ENCODE data around the gene DNAJC13. TPM values are rescaled to one million over a fixed set of nuclear protein-coding genes. Genes with fewer than 3 reads are reported as not detected.

The DNAJC13 gene
- total RNA-seq, 1 experiment from 2014 or later = 18.1 TPM

DNA sequence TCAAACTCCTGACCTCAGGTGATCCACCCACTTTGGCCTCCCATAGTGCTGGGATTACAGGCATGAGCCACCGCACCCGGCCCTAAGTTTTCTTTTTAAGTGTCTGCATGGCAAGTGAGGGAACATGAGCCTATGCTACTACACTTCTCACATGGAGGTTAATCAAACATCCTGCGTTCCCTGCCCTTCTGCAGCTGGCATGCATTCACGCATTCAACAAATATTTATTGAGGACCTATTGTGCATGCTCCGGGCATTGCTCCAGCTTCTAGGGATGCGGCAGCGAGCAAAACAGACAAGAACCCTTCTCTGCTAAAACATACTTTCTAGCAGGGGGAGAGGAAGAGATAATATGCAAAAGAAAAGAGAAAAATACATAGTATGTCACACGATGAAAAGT, 137.1 kb downstream of the DNAJC13 start:
- H2BK15ac ChIP-seq (ENCODE audit: low read depth, low read length) = no peak overlapping the region
- H3K14ac ChIP-seq (ENCODE audit: insufficient read depth, low read length) = no peak overlapping the region
- no peak overlapping the region for H3K4me2 ChIP-seq (ENCODE audit: insufficient read depth, insufficient read length, low read length)
- no peak overlapping the region for H3K9ac ChIP-seq (ENCODE audit: extremely low read depth, insufficient read length, low read length)
- H2BK20ac ChIP-seq (ENCODE audit: low read depth, low read length, poor library complexity, severe bottlenecking) = no peak overlapping the region
- no peaks in the 10 kb centered on the region for H3K27me3 ChIP-seq (ENCODE audit: insufficient read depth, low read length)
- no peaks in the 10 kb centered on the region for H3K79me1 ChIP-seq (ENCODE audit: insufficient read depth, low read depth, low read length, poor library complexity, severe bottlenecking)
- H3K36me3 Mint-ChIP-seq (ENCODE audit: insufficient read depth in 1 of 3, low read depth in 3 of 3) = peaks cover 0 to 5% (median 0%) of the 10 kb centered on the region in 3 experiments; a peak in 2 of 7 replicates
- H3K4ac ChIP-seq (ENCODE audit: low read depth, low read length) = no peak overlapping the region
- H2BK120ac ChIP-seq (ENCODE audit: low read depth, low read length, poor library complexity, severe bottlenecking) = no peak overlapping the region
- no peaks in the 10 kb centered on the region for H3K23me2 ChIP-seq (ENCODE audit: insufficient read length, low read depth, low read length, poor library complexity, severe bottlenecking)
- H3T11ph ChIP-seq (ENCODE audit: low read length) = no peak overlapping the region
- no peaks in the 10 kb centered on the region for H3K9me3 Mint-ChIP-seq
- no peak overlapping the region for H4K91ac ChIP-seq (ENCODE audit: insufficient read length, low read depth, low read length)
- H2BK5ac ChIP-seq (ENCODE audit: insufficient read length, low read length) = no peak overlapping the region
- H3K18ac ChIP-seq (ENCODE audit: insufficient read length, low read depth, low read length) = no peak overlapping the region
- no peak overlapping the region for H3K56ac ChIP-seq (ENCODE audit: insufficient read length, low read depth, low read length)
- H3K4me1 ChIP-seq (ENCODE audit: insufficient read depth, low read length) = peaks cover 8% of the 10 kb centered on the region; the same call in 1 of the 2 replicates
- no peak for DNase-seq
- no peaks in the 10 kb centered on the region for H3K9me3 ChIP-seq (ENCODE audit: control insufficient read depth, low read depth, low read length)
- H4K5ac ChIP-seq (ENCODE audit: insufficient read length, low read depth, low read length) = no peak overlapping the region
- no peak overlapping the region for H4K8ac ChIP-seq (replicated peaks; ENCODE audit: insufficient read length, low read depth, low read length)
- H3K79me2 ChIP-seq (ENCODE audit: insufficient read depth, low read length) = no peaks in the 10 kb centered on the region
- no peak overlapping the region for H3K27ac ChIP-seq (ENCODE audit: insufficient read length, low read depth, low read length)
- H3K27ac Mint-ChIP-seq = peak overlapping the region in 1 of 3 experiments; percentile 41; a peak in 1 of 7 replicates
- TF ChIP-seq, protein P1, sequence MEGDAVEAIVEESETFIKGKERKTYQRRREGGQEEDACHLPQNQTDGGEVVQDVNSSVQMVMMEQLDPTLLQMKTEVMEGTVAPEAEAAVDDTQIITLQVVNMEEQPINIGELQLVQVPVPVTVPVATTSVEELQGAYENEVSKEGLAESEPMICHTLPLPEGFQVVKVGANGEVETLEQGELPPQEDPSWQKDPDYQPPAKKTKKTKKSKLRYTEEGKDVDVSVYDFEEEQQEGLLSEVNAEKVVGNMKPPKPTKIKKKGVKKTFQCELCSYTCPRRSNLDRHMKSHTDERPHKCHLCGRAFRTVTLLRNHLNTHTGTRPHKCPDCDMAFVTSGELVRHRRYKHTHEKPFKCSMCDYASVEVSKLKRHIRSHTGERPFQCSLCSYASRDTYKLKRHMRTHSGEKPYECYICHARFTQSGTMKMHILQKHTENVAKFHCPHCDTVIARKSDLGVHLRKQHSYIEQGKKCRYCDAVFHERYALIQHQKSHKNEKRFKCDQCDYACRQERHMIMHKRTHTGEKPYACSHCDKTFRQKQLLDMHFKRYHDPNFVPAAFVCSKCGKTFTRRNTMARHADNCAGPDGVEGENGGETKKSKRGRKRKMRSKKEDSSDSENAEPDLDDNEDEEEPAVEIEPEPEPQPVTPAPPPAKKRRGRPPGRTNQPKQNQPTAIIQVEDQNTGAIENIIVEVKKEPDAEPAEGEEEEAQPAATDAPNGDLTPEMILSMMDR (conservative IDR thresholded peaks at IDR 0.05) = no peak
- H4K20me1 ChIP-seq (ENCODE audit: control insufficient read depth, insufficient read depth, insufficient read length) = no peaks in the 10 kb centered on the region
- no peaks in the 10 kb centered on the region for H3K27me3 Mint-ChIP-seq (ENCODE audit: low read depth)
- H3K4me3 Mint-ChIP-seq = no peak overlapping the region
- H2BK12ac ChIP-seq (ENCODE audit: insufficient read length, low read depth, low read length) = no peak overlapping the region
- H2AFZ ChIP-seq (ENCODE audit: low read length) = no peak overlapping the region
- WGBS (ENCODE audit: extremely low coverage, insufficient read length, low lambda C conversion rate) = no CpG with 5 or more reads among the region's 8 CpGs
- H2AK5ac ChIP-seq (ENCODE audit: insufficient read length, low read length) = no peak overlapping the region
- H3K23ac ChIP-seq (ENCODE audit: insufficient read length, low read depth, low read length) = no peak overlapping the region
- H3K4me1 Mint-ChIP-seq = peaks cover 21 to 30% of the 10 kb centered on the region in 2 experiments
